ENCODE data around the gene C3orf52.

C3orf52 gene

GRCh38 chr3:112167758-112168157, 81.6 kb downstream of the C3orf52 start:
- no peak for TF ChIP-seq CTCF (IDR thresholded peaks at IDR 0.05; ENCODE audit: low read depth, low read length)
- DNase-seq (ENCODE audit: extremely low read depth, low read depth): no peak
